ENCODE data around the gene RDX.

The RDX gene

DNA sequence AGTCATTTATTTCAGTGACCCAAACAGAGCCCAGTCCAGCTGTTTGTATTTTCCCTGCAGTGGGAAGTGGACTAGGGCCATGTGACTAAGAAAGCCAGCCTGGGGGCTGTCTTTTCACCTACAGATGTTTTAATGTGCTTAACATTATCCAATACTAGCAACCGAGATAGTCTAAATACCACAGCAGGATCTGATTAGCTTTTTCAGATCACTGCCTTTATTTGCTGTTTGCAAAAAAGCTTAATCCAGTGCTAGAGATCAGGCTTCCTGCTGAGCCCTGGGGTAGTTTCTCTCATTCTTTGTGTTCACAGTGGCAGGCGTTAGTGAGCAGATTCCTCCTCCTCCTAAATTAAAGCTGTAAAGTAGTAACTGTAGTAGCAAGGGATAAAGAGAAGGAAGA lies 168.3 kb downstream of the RDX start:
- DNase-seq (ENCODE audit: low spot score), result no peak

GRCh38 chr11:110126936-110127335 lies 169.5 kb downstream of the RDX start:
- DNase-seq (ENCODE audit: low spot score), result no peak

GRCh38 chr11:110125632-110126031 lies 170.8 kb downstream of the RDX start:
- no peak for DNase-seq (ENCODE audit: low spot score)

Measured in left forelimb (tissue), 1 donor.